NCI-H1417 treated with DMSO at 0.1 percent for 48 hours (cell line): ENCODE measurements around the gene SLC27A5.
"Not testable (repeated sequence)": the region's sequence is repeated elsewhere in the genome, so short reads cannot be mapped to it uniquely, and the experiment has no call there.

ENCODE experiments used
- DNase-seq: peaks from one replicate; lab custom pipeline; 2025; lab: John Stamatoyannopoulos, UW

The SLC27A5 gene

DNA sequence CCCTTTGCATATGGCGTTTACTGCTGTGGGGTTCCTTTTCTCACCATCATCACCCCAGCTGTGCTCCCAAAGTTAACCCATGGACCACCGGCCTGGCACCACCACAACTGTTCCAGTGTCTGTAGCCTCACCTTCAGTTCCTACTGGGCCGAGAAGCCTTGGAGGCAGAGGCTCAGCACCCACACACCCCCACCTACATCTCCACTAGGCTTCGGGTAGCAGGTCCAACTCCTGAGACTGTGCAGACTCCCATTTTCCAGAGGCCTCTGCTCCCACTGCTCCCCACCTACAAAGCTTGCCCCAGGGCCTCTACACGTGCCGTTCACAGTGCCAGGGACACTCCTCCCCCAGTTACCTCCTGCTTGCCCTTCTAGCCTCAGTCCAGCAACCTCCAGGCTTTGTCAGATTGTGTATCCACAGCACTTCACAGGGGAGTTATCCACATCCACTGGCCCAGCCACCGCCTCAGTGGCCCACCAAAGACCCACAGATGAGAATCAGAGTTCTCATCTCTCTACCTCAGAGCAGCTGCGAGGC is 14.1 kb downstream of the SLC27A5 start:
- no peak for DNase-seq

DNA sequence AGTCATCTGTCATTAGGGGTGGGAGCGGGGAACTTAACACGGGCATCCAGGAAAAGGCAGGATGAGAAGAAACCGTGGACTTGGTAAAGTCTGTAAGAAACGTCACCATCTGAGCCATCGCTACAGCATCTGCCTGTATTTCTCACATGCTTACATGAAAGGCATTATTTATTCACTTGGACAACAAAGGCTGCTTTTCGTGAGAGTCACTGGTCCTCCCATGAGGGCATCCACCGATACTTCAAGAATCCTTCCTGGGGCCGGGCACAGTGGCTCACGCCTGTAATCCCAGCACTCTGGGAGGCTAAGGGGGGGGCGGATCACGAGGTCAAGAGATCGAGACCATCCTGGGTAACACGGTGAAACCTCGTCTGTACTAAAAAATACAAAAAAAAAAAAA is 19.5 kb downstream of the SLC27A5 start:
- DNase-seq: no peak

DNA sequence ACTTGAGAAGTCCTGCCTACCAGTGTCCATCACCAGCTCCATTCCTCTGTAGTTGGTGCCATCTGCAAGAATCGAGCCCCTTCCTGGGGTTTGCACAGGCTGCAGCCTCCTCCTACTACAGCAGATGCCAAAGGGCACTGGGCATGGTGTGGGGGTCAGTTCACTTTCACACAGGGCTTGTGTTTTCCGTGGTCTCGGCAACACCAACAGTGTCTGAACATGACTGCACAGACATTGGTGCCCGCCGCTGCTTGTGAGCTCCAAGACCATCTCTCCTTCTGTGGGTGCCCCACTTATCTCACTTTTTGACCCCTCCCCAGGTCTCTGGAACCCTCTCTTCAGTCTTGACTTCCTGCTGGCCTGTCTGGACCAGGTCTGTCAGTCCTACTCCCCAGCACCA is 20.4 kb downstream of the SLC27A5 start:
- DNase-seq: no peak

DNA sequence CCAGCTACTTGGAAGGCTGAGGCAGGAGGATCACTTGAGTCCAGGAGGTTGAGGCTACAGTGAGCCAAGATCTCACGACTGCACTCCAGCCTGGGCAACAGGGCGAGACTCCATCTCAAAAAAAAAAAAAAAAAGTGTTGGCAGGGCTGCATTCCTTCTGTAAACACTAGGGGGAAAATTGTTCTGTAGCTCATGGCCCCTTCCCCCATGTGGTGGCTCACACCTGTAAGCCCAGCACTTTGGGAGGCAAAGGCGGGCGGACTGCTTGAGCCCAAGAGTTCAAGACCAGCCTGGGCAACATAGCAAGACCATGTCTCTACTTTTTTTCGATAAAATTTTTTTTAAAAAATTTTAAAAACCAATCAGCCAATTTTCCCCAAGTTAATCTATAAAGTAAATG is 27.4 kb downstream of the SLC27A5 start:
- not testable (repeated sequence) for DNase-seq

DNA sequence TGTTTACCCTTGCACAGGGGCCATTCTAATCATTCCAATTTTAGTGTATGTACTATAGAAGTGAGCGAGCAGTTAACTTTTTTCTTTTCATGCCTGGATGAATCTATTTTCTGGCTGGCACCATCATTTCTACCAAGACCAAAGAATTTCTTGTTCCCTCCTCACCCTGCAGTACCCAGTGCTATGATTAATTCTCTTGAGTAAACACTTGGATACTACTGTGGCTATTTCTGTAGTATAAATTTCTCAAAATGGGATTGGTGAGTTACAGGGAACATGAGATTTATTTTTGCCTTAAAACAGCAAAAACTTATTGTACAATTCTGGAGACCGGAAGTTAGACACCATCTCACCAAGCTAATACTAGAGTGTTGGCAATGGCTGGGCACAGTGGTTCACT is 28.0 kb downstream of the SLC27A5 start:
- no peak for DNase-seq

DNA sequence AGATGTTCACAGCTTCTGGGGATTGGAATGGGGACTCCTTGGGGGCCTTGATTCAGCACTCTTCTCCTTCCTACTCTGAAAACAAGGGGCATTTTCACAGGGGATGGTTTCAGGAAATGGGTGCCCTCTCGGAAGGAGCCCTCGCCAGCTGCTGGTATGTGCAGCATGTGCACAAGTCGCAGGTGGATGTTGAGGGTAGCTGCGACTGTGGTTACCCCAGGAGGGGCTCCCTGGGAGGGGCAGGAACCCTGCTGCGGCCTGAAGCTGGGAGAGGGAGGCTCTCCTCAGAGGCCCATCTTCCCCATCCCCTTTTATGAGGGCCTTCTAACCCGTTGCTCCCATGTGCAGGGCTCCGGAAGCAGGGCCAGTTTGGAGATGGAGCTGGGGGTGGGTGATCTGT is 29.4 kb downstream of the SLC27A5 start:
- no peak for DNase-seq

DNA sequence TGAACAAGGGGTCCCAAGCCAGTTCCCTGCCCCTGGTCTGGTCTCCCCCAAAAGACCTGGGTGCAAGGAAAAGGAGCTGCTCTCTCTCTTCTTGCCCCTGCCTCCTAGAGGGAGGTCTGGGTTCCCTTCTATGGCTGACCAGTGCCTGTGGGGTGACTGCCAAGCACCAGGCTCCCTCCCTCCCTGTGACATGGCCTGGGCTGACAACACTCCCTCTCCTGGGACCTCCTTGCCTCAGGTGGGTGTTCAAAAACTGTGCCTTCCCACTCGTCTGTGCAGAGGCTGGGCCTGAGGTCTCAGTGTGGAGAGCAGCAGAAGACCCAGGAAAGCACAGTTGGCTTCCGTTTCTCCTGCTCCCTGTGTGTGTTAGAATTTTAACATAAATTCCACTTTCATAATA is 31.0 kb downstream of the SLC27A5 start:
- no peak for DNase-seq

DNA sequence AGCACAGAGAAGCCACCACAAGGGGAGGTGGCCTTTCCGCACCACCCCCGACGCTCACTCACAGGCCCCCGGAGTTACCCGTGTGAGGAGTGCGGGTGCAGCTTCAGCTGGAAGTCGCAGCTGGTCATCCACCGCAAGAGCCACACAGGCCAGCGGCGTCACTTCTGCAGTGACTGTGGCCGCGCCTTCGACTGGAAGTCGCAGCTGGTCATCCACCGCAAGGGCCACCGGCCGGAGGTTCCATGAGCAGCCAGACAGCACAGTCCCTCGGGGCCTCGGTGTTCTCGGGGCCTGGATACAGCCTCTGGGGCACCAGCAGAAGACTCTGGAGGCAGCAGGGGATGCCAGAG is 31.3 kb downstream of the SLC27A5 start:
- DNase-seq: no peak

DNA sequence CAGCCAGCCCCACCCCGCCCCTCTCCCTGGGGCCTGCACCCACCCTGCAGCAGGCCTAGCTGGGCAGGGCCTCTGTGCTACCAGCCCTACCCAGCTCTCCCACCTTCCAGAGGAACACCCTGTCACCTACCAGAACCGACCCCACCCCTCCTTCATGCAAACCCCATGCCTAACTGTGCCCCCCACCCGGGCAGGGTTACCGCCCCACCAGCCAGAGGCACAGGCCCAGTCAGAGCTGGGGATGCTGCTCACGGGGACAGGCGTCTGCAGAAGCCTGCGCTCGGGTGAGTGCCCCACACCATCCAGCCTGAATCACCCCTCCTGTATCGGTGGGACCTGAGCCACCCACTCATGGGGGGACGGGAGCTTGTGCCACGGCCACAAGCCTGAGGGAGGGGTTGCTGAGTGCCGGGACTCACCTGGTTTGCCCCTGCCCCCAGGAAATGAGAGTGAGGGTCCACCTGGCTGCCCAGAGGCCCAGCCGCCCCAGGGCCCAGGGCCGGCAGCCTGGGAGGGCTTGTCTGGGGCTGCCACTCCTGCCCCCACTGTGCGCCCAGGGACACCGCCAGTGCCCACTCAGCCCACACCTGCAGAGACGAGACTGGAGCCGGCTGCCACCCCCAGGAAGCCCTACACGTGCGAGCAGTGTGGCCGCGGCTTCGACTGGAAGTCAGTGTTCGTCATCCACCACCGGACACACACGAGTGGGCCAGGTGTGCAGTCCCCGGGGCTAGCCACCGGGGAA is 31.9 kb downstream of the SLC27A5 start:
- DNase-seq: no peak

DNA sequence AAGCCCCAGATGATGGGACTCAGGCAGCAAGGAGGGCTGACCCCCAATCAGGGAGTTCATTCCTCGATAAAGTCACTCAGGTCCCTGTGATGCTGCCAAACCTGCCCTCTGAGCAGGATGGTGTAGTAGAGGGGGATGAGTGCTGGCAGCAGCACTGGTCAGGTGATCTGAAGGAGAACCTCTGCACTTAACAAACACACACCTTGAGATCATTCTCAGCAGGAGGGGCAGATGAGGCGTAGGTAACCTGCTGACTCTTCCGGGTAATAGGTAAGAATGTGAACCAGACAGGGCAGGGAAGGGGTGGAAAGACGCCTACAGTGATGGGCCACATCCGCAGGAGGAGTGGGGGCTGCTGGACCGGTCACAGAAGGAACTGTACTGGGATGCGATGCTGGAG is 32.5 kb downstream of the SLC27A5 start:
- DNase-seq: no peak

DNA sequence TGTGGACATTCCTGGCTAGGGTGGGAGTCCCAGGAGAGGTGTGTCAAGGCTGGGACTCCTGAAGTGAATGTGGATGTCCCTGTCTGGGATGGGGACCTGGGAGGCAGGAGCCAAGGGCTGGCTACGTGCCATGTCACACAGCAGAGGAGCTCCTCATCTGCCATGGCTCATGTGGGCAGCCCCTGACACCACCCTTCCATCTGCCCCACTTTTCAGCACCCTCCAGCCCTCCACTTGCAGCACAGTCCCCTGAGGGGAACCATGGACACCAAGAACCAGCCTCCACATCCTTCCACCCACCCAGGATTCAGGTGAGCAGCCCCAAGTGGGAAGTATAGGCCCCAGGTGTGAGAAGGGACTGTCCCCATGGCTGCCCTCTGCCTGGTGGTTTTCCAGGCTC is 33.9 kb downstream of the SLC27A5 start:
- DNase-seq: no peak

DNA sequence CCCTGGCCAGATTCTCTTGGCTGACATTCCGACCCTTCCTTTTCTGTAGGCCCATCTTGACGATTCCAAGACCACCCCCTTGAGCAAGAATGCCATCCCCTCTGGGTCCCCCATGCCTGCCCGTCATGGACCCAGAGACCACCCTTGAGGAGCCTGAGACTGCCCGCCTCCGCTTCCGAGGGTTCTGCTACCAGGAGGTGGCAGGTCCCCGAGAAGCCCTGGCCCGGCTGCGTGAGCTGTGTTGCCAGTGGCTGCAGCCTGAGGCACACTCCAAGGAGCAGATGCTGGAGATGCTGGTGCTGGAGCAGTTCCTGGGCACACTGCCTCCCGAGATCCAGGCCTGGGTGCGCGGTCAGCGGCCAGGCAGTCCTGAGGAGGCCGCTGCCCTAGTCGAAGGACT is 34.7 kb downstream of the SLC27A5 start:
- DNase-seq: no peak

DNA sequence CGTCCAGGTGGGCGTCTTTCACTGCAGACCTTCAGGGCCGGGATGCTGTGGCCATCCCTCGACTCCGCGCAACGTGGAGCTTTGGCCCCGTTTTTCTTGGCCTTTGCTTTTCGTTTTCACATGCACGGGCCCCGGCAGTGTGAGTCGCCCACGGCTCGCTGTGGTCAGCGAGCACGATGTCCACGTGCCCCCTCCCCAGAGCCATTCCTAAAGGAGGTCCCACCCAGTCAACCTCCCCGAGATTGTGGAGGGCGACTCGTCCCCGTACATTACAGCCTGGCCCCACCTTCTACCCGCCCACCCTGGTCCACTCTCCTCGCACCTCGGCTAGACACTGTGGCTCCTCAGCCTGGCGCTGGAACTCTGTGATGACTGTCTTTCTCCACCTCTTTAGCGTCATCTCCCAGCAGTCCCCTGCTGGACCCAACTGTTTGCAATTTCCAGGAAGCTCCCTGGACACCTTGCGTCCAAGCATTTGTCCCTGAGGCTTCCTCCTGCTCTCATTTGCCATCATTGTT is 35.2 kb downstream of the SLC27A5 start:
- DNase-seq: no peak

DNA sequence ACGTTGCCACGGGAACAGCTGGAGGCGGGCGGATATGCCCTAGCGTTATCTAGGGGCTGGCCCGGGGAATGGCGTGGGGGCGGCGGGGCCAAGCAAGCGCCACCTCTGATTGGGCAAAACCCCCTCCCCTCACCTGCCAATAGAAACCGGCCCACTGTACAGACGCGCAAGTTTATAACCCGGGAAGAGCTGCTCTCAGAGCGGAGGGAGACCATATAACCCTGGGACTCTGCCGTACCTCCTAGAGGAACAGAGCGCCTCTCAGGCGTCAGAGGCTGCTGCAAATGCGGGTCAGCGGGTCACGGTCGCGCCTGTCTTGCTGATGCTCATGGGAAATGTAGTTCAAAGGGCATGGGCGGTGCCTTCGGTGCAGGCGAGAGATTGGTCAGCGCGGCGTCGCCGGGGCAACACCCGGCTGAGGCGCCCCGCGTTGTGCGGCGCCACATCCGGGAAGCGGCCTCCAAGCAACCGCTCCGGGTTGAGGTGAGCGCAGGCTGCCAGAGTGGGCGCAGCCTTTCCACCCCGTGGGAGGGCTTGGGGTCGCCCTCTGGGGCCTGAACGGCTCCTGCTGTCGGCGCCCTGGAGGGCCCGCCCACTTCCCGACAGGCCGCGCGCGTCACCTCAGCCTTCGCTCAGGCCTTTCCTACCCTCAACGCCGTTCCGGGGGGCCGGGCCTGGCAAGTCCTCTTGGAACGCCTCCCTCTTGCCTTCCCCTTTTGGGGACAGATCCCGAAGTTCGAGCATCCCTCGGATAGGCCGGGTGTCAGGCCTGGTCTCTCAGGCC is 35.9 kb downstream of the SLC27A5 start, which contains the start of gene ZNF446:
TSS of gene ZNF446 (plus strand) at position 639 of the 784 bp plus-strand sequence. CDS start 867 bp downstream, outside the sequence.
- peak; percentile 80 for DNase-seq

DNA sequence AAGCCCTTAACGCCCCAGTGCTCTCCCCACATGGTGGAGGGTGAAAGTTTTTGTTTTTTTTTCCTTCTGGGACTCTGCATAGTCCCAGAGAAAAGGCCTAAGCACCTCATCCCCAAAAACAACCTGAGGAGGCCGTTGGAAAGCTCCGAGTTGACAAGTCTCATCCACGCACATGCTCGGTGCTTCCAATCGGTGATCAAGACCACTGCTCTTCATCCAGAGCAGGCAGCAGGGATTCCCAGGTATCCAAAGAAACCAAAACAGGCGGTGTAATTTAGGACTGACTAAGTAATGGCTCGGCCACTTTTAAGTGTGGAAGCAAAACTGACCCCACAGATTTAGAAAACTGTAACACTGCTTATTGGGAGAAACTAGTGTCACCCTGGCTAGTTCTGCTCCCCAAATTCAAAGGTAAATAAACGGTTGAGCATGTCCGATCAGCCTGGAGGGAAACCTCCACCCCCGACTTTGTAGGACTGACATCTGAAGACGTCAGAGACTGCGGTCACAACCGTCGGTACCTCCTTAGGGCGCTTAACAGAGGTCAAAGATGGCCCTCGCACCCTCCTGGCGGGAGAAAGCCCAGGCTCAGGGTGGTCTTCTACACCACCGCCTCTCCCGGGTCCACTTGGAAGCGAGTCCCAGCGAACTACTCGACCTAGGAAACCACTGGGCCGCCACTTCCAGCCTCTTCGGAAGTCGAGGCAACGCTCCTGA is 36.6 kb downstream of the SLC27A5 start:
- DNase-seq: no peak

DNA sequence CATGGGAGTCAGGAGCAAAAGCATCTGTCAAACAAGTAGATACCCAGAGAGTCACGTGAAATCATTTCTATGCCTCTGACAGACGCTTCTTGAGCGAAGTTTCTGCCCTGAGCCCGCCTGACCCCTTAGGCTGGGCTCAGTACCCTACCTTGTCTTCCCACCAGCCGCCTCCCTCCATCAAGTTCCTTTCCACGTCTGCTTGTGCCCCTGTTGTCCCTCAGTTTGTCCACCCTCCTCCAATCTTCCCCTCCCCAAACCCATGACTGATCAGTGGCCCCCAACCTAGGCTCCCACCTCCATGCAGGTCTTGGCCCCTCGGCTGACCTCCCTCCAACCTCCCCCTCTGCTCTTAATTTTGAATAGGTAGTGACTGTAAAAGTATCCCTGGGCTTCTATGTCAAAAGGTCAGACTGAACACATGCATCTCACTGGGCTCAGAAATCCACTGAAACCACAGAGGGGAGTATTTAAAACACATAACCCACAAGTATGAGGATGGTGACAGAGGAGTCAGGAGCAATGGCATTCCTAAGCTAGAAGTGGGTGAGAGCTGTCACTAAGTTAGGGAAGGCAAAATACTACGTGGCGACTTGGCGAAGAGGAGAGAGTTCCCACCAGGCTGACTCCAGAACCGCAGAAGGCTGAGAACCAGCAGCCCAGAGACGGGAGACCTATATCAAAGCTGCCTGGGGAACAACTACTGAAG is 37.3 kb downstream of the SLC27A5 start:
- DNase-seq: no peak

DNA sequence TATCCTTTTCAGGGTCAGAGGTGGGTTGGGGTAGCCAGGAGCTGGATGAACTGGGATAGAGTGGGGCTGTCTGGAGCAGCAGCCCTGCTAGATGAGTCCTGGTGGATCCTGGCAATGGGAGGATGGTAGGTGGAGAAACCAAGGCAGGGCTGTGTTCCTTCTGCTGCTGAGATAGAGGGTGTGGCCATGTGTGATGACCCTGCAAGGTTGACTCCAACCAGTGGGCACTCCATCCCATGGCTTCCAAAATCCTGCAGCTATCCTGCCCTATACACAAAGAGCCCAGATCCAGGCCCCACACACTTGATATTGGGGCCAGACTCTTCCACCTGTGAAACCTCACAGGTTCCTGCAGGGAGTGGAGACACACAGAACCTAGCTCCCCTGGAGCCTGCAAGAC is 38.0 kb downstream of the SLC27A5 start:
- DNase-seq: no peak

DNA sequence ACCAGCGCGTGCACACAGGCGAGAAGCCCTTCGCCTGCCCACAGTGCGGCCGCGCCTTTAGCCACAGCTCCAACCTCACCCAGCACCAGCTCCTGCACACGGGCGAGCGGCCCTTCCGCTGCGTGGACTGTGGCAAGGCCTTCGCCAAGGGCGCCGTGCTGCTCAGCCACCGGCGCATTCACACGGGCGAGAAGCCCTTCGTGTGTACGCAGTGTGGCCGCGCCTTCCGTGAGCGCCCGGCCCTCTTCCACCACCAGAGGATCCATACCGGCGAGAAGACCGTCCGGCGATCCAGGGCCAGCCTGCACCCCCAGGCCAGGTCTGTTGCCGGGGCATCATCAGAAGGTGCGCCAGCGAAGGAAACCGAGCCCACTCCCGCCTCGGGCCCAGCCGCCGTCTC is 40.1 kb downstream of the SLC27A5 start:
- no peak for DNase-seq

DNA sequence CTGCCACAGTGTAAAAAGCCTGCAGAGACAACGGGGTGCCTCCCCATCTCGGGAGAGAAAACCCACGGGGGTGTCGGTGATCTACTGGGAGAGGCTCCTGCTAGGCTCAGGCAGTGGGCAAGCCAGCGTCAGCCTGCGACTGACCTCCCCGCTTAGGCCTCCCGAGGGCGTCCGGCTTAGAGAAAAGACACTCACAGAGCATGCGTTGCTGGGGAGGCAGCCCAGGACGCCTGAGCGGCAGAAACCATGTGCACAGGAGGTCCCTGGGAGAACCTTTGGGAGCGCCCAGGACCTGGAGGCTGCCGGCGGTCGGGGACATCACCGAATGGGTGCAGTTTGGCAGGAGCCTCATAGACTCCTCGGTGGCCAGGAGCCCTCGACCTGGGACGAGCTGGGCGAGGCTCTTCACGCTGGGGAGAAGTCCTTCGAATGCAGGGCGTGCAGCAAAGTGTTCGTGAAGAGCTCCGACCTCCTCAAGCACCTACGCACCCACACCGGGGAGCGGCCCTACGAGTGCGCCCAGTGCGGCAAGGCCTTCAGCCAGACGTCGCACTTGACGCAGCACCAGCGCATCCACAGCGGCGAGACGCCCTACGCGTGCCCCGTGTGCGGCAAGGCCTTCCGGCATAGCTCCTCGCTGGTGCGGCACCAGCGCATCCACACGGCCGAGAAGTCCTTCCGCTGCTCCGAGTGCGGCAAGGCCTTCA is 40.8 kb downstream of the SLC27A5 start:
- not testable (repeated sequence) for DNase-seq

DNA sequence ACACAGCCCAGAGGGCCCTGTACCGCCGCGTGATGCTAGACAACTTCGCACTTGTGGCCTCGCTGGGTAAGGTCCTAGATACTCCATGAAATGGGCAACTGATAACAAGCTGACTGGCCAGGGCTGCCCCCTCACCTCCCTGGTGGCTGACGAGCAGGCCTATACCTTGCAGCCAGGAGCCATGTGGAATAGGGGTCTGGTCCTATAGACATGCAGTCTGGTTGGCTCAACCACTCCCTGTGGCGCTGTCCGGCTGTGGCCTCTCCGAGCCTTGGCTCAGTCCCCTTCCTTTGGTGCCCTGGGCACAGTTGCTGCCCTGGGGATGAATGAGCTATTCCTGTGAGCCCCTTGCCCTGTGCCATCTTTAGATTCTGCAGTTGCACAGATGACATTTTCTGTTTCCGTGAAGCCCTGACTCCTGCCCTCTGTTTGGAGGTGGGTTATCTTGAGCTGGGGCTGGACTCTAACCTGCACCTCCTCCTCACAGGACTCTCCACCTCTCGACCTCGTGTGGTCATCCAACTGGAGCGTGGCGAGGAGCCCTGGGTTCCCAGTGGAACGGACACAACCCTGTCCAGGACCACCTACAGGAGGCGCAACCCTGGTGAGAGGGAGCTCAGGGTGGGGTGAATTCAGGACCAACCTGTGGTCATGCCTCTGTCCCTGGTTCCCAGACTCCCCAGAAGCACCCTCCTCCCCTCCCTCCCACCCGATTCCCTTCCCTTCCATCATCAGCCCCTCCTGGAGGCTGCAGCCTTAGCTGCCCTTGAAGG is 42.4 kb downstream of the SLC27A5 start:
- no peak for DNase-seq
